Measurements from ENCODE around the gene ZGPAT.
A peak's percentile ranks its signal among the peaks of the same experiment; 100 is the strongest.

ZGPAT gene

DNA sequence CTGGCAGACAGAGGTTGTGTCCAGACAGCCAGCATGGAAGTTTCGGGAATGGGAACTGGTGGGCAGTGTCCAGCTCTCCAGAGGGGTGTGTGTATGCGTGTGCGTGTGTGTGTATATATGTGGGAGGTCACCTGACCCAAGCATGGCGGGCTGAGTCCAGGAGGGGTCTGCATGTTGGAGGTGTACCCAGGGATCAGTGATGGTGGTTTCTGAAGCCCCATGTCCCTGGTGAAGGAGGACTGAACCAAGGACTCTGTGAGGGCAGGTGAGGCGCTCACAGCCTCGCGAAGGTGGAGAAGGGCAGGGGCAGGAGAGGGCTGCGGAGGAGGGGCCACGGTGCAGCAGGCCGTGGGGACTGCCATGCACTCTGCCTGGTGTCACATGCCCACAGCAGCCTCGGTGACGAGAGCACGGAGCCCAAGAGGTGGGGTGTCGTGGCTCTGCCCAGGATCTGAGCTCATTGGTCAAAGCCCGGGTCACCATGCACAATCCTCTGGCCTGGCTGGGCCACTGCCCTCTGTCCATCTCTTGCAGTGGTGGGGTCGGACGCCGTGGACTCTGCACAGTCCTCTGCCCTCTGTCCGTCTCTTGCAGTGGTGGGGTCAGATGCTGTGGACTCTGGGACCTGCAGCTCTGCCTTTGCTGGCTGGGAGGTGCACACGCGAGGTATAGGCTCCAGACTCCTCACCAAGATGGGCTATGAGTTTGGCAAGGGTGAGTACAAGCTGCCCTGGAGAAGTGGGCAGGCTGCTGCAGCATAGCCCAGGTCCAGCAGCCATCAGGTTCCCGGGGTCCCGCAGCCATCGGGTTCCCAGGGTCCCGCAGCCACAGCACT lies 26.5 kb downstream of the ZGPAT start:
- DNase-seq: no peak

DNA sequence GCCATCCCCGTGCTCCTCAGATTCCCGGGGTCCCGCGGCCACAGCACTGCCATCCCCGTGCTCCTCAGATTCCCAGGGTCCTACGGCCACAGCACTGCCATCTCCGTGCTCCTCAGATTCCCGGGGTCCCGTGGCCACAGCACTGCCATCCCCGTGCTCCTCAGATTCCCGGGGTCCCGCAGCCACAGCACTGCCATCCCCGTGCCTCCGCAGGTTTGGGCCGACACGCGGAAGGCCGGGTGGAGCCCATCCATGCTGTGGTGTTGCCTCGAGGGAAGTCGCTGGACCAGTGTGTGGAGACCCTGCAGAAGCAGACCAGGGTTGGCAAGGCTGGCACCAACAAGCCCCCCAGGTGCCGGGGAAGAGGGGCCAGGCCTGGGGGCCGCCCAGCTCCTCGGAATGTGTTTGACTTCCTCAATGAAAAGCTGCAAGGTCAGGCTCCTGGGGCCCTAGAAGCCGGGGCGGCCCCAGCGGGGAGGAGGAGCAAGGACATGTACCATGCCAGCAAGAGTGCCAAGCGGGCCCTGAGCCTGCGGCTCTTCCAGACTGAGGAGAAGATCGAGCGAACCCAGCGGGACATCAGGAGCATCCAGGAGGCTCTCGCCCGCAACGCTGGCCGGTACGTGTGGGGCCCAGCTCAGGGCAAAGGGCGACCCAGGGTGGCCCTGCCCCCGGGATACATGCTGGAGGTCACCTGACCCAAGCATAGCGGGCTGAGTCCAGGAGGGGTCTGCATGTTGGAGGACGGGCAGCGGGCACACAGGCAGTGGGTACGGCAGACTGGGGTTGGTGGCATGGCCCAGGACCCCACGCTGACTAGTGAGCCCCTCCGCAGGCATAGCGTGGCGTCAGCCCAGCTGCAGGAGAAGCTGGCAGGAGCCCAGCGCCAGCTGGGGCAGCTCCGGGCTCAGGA lies 27.4 kb downstream of the ZGPAT start:
- DNase-seq: no peak

DNA sequence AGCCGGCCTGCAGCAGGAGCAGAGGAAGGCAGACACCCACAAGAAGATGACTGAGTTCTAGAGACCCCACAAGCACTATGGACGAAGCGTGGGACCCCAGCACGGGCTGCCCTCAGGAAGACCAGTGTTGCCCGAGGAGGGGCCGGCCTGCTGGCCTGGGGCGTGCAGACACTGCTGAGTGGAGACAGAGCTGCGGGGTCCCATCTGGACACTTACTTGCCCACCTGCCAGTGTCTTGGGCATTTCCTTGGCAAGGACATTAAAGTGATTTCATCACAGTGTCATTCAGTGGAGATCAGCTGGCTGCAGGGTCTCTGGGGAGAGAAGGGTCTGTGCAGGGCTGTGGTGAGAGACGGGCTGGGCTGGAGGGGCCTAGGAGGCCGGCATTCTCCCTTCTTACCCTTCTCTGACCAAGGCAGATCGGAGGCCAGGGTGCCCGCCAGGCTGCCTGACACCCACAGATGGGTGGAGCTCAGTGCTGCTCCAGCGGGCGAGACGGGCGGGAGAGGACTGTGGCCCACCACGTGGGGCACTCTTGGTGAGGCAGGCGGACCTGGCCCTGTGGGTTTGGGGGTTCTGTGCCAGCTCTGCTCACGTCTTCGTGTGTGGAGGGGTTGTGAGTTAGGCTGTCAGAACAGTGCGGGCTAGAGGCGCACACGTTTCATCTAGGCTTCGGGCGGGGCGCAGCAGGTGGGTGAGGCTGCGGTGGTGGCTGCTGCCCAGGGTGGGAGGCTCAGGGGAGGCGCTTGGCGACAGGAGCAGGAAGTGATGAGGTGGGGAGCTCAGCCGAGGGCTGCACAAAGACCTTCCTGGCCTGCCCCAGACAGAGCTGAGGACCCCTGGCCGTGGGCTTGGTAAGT lies 28.2 kb downstream of the ZGPAT start, which contains the start of gene LIME1:
TSS of gene LIME1 (plus strand) at position 806 of the 860 bp plus-strand sequence. CDS start 886 bp downstream, outside the sequence.
- DNase-seq: peak; percentile 25 to 44

DNA sequence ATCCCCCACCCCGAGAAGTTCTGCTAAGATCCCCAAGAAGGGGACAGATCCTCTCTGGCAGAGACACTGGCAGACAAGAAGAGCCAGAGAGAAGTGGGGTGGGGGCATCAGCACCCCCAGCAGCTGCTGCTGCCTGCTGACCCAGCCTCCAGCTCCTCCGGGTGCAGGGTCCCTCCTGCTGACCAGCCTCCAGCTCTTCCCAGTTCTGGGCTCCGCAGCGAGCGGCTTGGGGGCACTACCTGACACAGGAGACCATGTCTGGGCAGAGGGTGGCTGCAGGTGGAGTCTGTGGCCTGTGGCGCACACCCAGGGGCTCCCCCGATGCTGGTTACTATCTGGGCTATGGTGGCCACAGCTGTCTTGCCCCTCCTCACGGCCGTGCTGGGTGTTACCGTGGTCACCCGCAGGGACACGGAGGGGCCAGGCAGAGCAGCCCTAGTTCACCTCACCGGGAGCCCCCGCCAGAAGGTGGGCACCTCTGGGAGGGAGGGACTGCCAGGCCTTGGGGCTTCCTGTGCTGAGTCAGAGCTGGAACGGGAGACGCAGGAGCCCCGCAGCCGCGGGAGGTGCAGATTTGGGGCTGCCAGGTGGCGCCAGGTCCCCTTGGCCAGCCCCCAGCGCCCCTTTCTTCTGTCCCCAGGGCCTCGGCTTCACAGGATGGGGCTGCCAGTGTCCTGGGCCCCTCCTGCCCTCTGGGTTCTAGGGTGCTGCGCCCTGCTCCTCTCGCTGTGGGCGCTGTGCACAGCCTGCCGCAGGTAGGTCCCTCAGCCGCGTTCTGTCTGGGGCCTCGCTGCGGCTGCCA lies 29.3 kb downstream of the ZGPAT start:
- DNase-seq: peak; percentile 31 to 44

DNA sequence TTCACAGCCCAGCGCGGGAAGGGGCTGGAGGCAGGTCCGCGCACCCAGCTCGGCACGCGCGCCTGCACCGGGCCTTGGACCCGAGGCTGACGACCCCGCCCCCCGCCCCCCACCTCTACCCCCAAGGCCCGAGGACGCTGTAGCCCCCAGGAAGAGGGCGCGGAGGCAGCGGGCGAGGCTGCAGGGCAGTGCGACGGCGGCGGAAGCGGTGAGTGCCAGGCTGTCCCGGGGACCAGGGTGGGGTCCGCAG lies 29.8 kb downstream of the ZGPAT start:
- no peak for DNase-seq

DNA sequence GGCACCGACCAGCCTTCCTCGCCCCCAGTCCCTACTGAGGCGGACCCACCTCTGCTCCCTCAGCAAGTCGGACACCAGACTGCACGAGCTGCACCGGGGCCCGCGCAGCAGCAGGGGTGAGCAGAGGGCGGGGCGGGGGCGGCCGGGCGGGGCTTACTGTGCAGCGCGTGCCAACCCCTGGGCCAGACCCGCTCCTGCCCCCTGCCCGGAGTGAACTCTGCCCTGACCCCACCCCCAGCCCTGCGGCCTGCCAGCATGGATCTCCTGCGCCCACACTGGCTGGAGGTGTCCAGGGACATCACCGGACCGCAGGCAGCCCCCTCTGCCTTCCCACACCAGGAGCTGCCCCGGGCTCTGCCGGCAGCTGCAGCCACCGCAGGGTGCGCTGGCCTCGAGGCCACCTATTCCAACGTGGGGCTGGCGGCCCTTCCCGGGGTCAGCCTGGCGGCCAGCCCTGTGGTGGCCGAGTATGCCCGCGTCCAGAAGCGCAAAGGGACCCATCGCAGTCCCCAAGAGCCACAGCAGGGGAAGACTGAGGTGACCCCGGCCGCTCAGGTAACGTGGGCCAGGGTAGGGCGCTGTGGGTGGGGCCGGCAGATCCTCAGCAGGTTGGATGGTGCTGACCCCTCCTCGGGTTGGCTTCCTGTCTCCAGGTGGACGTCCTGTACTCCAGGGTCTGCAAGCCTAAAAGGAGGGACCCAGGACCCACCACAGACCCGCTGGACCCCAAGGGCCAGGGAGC lies 30.3 kb downstream of the ZGPAT start:
- DNase-seq: peak in 1 of 2 donors; percentile 26

DNA sequence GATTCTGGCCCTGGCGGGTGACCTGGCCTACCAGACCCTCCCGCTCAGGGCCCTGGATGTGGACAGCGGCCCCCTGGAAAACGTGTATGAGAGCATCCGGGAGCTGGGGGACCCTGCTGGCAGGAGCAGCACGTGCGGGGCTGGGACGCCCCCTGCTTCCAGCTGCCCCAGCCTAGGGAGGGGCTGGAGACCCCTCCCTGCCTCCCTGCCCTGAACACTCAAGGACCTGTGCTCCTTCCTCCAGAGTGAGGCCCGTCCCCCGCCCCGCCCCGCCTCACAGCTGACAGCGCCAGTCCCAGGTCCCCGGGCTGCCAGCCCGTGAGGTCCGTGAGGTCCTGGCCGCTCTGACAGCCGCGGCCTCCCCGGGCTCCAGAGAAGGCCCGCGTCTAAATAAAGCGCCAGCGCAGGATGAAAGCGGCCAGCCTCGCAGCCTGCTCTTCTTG lies 30.9 kb downstream of the ZGPAT start:
- DNase-seq: no peak

DNA sequence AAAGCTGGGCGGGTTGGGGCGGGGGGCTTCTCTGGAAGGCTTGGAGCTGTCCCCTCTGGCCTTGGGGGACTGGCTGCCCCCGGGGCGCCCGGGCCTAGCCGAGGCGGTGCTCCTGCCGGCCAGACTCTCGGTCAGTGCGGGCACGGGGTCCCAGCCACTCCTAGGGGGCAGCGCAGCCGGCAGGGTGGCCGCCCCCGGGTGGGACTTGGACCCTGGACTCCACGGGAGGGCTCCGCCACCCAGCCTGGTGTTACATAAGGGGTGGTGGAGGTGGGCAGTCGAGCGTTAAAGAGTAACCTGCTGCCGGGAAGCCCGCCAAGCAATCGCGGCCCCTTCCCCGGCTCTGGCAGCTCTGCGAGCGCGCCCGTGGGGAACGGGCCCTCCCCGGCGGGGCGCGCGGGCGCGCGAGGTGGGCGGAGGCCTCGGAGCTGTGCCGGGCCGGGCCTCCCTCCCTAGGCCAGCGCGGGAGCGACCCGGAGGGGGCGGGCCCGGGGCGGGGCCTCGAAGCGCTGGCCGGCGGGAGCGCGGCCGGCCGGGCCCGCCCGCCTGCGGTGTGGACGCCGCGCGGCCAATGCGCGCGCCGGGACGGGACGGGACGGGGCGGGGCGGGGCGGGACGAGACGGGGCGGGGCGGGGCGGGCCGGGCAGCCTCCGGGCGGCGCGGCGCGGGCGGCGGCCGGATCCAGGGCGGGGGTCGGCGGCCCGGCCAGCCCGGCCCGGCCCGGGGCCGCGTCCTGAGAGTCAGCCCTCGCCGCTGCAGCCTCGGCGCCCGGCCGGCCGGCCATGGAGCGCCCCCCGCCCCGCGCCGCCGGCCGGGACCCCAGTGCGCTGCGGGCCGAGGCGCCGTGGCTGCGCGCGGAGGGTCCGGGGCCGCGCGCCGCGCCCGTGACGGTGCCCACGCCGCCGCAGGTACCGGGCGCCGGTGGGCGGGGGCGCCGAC lies 31.6 kb downstream of the ZGPAT start, which contains the start of gene SLC2A4RG:
TSS of gene SLC2A4RG (plus strand) at position 647 of the 940 bp plus-strand sequence. CDS start at position 784, 137 bp downstream.
- peak; percentile 50 to 60 for DNase-seq

DNA sequence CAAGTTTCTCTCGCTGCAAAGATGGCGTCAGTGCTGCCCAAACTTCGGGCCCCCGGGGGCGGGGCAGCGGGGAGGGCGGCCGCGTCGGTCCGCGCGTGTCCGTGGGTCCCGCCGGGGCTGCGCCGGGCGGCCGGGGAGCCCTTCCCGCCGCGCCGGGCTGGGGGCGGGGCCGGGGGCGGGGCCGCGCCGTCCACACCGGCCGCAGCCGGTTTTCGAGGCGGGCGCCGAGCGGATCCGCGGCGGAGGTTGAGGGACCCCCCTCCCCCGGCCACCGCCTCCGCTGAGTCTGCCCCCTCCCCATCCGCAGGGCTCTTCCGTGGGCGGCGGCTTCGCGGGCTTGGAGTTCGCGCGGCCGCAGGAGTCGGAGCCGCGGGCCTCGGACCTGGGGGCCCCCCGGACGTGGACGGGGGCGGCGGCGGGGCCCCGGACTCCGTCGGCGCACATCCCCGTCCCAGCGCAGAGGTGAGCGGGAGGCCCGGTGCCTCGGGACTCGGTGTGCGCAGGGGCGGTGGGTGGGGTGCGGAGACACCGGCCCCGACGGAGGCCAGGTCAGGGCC lies 32.3 kb downstream of the ZGPAT start:
- peak; percentile 19 to 36 for DNase-seq

DNA sequence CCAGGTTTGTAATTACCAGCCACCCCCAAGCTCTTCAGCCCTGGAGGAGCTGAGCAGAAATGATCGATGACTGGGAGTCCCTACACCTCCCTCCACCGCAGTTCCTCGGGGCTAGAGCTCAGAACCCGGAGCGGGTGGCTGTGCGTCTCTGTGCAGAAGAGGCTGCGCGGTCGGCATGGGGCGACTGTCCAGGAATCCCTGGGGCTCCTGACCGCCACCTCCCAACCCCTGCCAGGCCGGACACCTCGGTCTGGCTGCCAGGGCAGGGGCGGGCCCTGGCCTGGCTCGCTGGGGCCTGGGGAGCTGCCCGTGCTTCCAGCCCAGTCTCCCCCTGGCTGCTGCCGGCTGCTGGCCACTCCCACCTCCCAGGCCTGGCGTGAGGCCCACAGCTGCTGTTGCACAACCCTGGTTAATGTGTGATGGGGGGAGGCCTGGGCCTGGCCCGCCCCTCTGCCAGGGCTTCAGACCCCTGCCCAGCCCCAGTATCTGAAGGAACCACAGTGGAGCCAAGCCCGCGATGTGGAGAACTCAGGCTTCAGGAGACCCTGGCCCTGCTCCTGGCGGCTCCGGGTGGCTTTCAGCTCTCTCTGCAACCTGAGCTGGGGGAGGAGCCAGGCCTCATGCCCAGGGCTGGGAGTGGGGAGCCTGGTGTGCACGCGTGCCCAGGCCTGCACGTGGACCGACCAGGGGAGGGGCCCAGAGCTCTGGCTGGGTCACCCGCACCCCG lies 33.0 kb downstream of the ZGPAT start:
- DNase-seq: peak in 1 of 2 donors; percentile 31

DNA sequence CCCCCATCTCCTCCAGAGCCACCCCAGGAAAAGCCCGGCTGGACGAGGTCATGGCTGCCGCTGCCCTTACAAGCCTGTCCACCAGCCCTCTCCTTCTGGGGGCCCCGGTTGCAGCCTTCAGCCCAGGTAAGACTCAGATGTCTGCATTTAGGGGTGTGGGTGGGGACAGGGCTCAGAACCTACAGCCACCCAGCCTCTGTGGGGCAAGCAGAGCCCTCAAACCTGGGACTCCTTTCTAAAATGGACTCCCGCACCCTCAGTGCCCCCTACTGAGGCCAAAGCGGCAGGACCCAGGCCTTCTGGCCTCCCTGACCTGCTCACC lies 33.5 kb downstream of the ZGPAT start:
- no peak for DNase-seq

DNA sequence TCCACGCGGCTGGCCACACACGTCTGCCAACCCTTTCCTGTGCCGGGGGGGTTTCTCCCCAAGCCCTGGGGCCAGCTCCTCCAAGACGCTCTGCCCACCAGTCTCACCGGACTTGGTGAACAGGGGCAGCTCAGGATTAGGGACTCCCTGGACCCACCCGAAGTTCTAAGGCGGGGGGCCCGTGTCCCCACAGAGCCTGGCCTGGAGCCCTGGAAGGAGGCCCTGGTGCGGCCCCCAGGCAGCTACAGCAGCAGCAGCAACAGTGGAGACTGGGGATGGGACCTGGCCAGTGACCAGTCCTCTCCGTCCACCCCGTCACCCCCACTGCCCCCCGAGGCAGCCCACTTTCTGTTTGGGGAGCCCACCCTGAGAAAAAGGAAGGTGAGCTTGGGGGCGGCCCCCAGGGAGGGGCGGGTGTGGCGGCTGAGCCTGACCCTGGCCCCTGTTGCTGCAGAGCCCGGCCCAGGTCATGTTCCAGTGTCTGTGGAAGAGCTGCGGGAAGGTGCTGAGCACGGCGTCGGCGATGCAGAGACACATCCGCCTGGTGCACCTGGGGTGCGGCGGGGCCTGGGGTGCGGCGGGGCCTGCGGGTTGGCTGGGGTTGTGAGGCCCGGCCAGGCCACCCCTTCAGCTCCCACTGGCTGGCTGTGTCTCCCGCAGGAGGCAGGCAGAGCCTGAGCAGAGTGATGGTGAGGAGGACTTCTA lies 34.0 kb downstream of the ZGPAT start:
- no peak for DNase-seq

DNA sequence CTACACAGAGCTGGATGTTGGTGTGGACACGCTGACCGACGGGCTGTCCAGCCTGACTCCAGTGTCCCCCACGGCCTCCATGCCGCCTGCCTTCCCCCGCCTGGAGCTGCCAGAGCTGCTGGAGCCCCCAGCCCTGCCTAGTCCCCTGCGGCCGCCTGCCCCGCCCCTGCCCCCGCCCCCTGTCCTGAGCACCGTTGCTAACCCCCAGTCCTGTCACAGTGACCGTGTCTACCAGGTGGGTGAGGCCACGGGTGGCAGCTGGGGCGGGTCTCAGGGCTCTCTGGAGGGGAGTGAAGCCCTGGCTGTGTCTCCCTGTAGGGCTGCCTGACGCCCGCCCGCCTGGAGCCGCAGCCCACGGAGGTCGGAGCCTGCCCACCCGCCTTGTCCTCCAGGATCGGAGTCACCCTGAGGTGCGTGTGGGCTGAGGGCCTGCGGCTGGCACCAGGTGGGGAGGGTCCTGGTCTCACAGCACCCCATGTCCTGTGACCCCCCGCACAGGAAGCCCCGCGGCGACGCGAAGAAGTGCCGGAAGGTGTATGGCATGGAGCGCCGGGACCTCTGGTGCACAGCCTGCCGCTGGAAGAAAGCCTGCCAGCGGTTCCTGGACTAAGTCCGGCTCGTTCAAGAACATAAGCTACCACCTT lies 34.7 kb downstream of the ZGPAT start:
- DNase-seq: no peak

DNA sequence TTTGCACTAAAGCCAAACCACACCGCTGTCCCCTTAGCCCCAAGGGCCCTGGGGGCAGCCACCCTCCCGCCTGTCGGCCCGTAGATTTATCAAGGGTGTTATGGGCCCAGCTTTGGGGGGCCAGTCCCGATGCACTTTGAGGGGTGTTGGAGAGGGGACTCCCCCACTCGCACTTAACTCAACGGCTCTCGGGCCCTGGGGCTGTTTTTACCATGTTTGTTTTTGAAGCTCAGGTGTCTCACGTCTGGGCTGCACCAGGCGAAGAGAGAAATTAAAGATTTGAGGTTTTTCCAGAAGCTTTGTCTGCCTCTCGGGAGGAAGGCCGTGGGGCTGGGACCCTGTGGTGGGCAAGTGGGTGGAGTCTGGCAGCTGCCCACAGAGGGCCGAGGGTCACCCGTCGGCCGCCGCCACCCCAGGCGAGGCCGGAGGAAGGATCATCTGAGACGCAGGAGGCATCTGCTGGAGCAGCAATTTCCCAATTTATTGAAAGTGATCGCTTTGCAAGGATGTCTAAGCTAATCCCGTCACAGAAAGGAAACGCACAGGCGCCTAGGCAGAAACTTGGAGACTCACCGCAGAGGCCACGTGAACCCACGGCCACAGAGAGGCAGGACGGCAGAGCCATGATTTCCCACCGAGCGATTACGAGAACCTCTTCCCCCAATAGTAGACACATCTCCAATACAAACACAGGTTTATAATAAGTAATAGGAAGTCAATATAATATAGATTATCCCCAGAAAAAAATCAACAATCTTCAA lies 35.6 kb downstream of the ZGPAT start:
- no peak for DNase-seq

DNA sequence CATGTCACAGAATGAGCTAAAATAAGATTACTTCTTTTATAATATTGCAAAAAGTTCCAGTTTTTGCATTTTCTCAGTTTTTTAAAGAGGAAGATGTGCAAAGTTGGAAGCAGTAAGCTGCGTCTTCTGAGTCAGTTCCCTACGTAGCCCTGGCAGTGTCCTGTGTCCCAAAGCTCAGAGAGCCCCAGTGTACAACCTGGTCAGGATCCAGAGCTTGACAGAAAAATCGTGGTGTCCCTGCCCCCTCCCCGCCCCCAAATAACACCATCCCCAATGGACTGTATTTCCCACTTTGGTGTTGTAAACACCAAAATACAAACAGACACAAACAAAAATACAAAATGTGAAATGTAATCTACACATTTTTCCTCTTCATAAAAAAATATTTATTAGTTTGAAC lies 36.3 kb downstream of the ZGPAT start:
- DNase-seq: no peak

DNA sequence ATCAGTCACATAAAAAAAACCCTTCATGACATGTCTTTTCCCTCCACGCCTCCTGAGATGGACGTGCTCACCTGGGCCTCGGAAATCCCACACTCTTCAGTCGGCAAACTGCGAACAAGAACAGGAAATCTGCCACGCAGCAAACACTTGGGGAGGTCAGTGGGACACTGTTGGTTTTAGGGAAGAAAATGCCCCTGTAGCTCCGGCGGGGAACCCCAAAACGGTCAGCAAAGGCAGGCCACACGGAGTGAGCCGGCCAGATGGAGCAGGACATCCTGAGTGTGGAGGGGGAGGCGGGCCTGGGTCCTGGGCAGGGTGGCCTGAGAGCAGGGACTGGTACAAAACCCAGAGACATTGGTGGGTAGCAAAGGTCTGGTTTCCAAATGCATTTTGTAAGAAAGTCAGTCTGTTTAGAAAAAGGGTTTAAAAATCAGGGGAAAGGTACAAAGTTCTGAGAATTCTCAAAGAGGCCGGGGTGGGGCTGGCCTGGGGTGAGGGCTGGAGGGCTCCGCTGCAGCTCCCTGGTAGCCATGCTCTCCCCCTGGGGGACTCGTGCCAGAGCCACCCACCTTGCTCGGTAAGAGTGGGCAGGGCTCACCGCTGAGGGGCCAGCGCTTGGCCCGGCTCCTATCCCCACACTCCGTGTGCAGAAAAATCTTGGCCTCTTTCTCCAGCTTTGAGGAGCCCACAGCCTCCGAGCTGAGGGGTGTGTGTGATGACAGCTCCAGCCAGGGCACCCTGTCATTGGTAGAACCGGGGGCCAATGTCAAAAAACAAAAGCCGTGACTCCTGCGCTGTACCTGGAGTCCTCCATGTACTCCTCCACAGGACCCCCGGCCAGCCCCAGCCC lies 37.0 kb downstream of the ZGPAT start:
- DNase-seq: no peak

Measured in stimulated activated CD4-positive, alpha-beta T cell treated with anti-CD3 and anti-CD28 coated beads, Interleukin-2, amount 100 ng/mL, for 48 hours (primary cell).